AG04450 (cell line): ENCODE measurements around the gene PARD3. TPM values are rescaled to one million over a fixed set of nuclear protein-coding genes. Genes with fewer than 3 reads are reported as not detected.

Experiments
- CTCF ChIA-PET: fragments of 300-600, 350-600 bp; formaldehyde crosslinking; extraction: SDS; loops from one replicate; lab custom pipeline; 2022; ENCODE audit warnings: antibody characterized with exemption, inconsistent platforms; lab: Charles Lee
- POLR2A ChIA-PET: fragments of 350-600 bp; formaldehyde crosslinking; extraction: SDS; loops from one replicate; lab custom pipeline; 2021; ENCODE audit warnings: antibody characterized with exemption, inconsistent platforms; lab: Yijun Ruan, JAX
- DNase-seq: peaks from one replicate; pipeline ENCODE4 v3.0.0-alpha.2; 2011; ENCODE audit warnings: low read depth, low spot score
- H3K27ac ChIP-seq: one replicate; pipeline ENCODE4 v1.5.1; 2012; ENCODE audit warnings: low read depth, low read length, control low read depth
- H3K27me3 ChIP-seq: one replicate; pipeline ENCODE4 v1.6.0; 2012; ENCODE audit warnings: low read length; ENCODE audit not compliant: control insufficient read depth, insufficient read depth
- H3K4me3 ChIP-seq: 2 replicates; pipeline ENCODE4 v1.5.1; 2011; ENCODE audit warnings: mild to moderate bottlenecking, low read depth, low read length, control low read depth
- H3K9me3 ChIP-seq: 2 replicates; pipeline ENCODE4 v1.5.1; 2012; ENCODE audit warnings: low read length; ENCODE audit not compliant: control insufficient read depth, insufficient read depth
- CTCF ChIP-seq: IDR thresholded peaks from 2 replicates; pipeline ENCODE4 v1.5.1; 2011; ENCODE audit warnings: low read depth, low read length, control low read depth, inconsistent platforms
- polyA plus RNA-seq: library from polyadenylated mRNA; depleted of rRNA; stranded (reverse); fragments of >200 nt; gene quantifications from 2 replicates; pipeline ENCODE4 v1.2.3, GENCODE V29; 2011

The PARD3 gene
- polyA plus RNA-seq, 1 experiment: 43.1 TPM

- CTCF ChIA-PET: no interaction called here
- DNase-seq: no peak
- POLR2A ChIA-PET: no interaction called here
Observed at GRCh38 chr10:34575882-34576281, 239.2 kb downstream of the PARD3 start.

GRCh38 chr10:34574353-34574934, 240.7 kb downstream of the PARD3 start:
- no peaks in the 10 kb centered on the region for H3K27me3 ChIP-seq
- no peak for DNase-seq
- H3K9me3 ChIP-seq: no peaks in the 10 kb centered on the region
- POLR2A ChIA-PET: no interaction called here
- CTCF ChIA-PET: no interaction called here
- H3K27ac ChIP-seq: no peak overlapping the region
- no peak for TF ChIP-seq CTCF
- no peak overlapping the region for H3K4me3 ChIP-seq

More at GRCh38 chr10:34575882-34576281, 239.2 kb downstream of the PARD3 start:
- Histone ChIP-seq H3K4me3 (no peak overlapping the region), H3K27me3 (no peaks in the 10 kb centered on the region), H3K9me3 (no peaks in the 10 kb centered on the region), H3K27ac (no peak overlapping the region)
- TF ChIP-seq CTCF: no peak

- POLR2A ChIA-PET: no interaction called here
- no peak for TF ChIP-seq CTCF
Observed at GRCh38 chr10:34570887-34571286, 244.2 kb downstream of the PARD3 start.

GRCh38 chr10:34567659-34568253, 247.3 kb downstream of the PARD3 start:
- CTCF ChIA-PET: no interaction called here
- TF ChIP-seq CTCF: no peak
- no peak overlapping the region for H3K27ac ChIP-seq
- no peak for DNase-seq
- POLR2A ChIA-PET: no interaction called here
- no peaks in the 10 kb centered on the region for H3K9me3 ChIP-seq
- H3K4me3 ChIP-seq: no peak overlapping the region
- no peaks in the 10 kb centered on the region for H3K27me3 ChIP-seq

More at GRCh38 chr10:34570887-34571286, 244.2 kb downstream of the PARD3 start:
- Histone ChIP-seq H3K9me3 (no peaks in the 10 kb centered on the region), H3K27me3 (no peaks in the 10 kb centered on the region), H3K27ac (no peak overlapping the region), H3K4me3 (no peak overlapping the region)
- no peak for DNase-seq
- CTCF ChIA-PET: no interaction called here

- H3K27me3 ChIP-seq: no peaks in the 10 kb centered on the region
- no peak overlapping the region for H3K27ac ChIP-seq
- DNase-seq: no peak
- TF ChIP-seq CTCF: no peak
- CTCF ChIA-PET: no interaction called here
- no peak overlapping the region for H3K4me3 ChIP-seq
- H3K9me3 ChIP-seq: no peaks in the 10 kb centered on the region
- POLR2A ChIA-PET: no interaction called here
Observed at GRCh38 chr10:34565934-34566333, 249.2 kb downstream of the PARD3 start.
